Lower lobe of right lung (tissue), 2 donors: Measurements from ENCODE around the gene RCOR2. TPM values are rescaled to one million over a fixed set of nuclear protein-coding genes. Genes with fewer than 3 reads are reported as not detected.
A peak's percentile ranks its signal among the peaks of the same experiment; 100 is the strongest.

ENCODE experiments used
- ATAC-seq, 2 donors: fragments of 200-7000 bp; cut with Tn5 transposase; one replicate each; pipeline ENCODE4 v1.9.1; 2020 to 2022; ENCODE audit warnings: mild to moderate bottlenecking in 2 of 2, moderate library complexity in 2 of 2
- DNase-seq: peaks from one replicate; pipeline ENCODE4 v3.0.0-alpha.2; 2020
- H3K27ac ChIP-seq: fragments of 200-600 bp; one replicate; pipeline ENCODE4 v1.8.0; 2022
- H3K27me3 ChIP-seq: fragments of 200-600 bp; one replicate; pipeline ENCODE4 v1.8.0; 2022; ENCODE audit warnings: low read depth
- H3K36me3 ChIP-seq: fragments of 200-600 bp; one replicate; pipeline ENCODE4 v1.8.0; 2022; ENCODE audit warnings: mild to moderate bottlenecking
- H3K4me1 ChIP-seq: fragments of 200-600 bp; one replicate; pipeline ENCODE4 v1.8.0; 2022
- H3K4me3 ChIP-seq: fragments of 200-600 bp; one replicate; pipeline ENCODE4 v1.8.0; 2022; ENCODE audit warnings: mild to moderate bottlenecking
- H3K9me3 ChIP-seq: fragments of 200-600 bp; one replicate; pipeline ENCODE4 v1.8.0; 2022
- CTCF ChIP-seq: fragments of 200-600 bp; IDR thresholded peaks from one replicate; pipeline ENCODE4 v1.8.0; 2022; ENCODE audit warnings: antibody characterized with exemption, mild to moderate bottlenecking
- intact Hi-C: fragments of 100-400 bp; cut with DNase I; formaldehyde crosslinking; loops from one replicate; pipeline ENCODE4 v1.11.0; 2022
- total RNA-seq: library from RNA; stranded (reverse); fragmentation: NEBNext Ultra II Directional; extraction: Animal tissue kit (Norgen Biotek cat#: 25700); gene quantifications from one replicate; pipeline ENCODE4 v1.2.1, GENCODE V29; 2021
- donor health status: DM: no; HTN: yes; CAD: no; lungs with severe emphysema.

Gene RCOR2
- total RNA-seq, 1 donor from 2014 or later = 0.18 TPM

DNA sequence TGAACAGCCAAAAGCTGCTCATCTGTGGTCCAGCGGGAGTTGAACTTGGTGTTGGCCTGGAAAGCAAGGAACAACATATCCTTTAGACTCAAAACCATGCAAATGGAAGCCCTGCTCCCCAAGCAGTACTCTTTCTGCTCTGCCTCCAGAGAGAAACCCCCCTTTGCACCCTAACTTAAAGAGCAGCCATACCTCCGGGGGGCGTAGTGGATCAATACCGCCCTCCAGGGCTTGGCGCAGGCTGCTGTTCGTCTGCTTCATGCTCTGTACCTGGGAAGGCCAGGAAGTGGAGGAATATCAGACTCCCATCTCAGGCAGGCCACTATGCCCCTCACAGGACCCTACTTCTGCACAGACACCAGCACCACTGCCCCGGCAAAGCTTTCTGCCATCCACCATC, 4.3 kb downstream of the RCOR2 start:
- H3K36me3 ChIP-seq = peaks cover 31% of the 10 kb centered on the region
- DNase-seq (no peak), ATAC-seq (no peak)
- no peak for TF ChIP-seq CTCF
- no peaks in the 10 kb centered on the region for H3K27me3 ChIP-seq
- peaks cover 21% of the 10 kb centered on the region for H3K4me1 ChIP-seq
- H3K4me3 ChIP-seq = no peak overlapping the region
- intact Hi-C loops = no loop called here
- no peaks in the 10 kb centered on the region for H3K9me3 ChIP-seq
- H3K27ac ChIP-seq = no peak overlapping the region

DNA sequence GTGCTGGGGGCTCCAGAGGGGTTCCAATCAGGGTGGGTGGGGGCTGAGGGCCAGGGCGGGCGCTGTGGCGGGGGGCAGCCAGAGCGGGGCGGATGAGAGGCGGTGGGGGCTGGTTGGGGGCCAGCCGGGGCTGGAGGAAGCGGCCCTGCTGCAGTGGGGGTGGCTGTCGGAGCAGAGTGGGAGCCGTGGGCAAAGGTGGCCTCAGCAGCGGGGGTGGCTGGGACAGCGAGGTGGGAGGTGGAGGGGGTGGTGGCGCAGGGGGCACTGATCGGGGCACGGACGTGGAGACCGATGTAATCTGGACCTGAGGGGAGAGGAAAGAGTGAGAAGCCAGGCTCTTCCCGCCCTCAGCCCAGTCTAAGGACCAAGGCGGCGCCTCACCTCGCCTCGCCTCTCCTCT, 5.1 kb downstream of the RCOR2 start:
- Histone ChIP-seq H3K36me3 (peaks cover 39% of the 10 kb centered on the region), H3K27ac (no peak overlapping the region), H3K9me3 (no peaks in the 10 kb centered on the region), H3K4me1 (peaks cover 18% of the 10 kb centered on the region), H3K27me3 (no peaks in the 10 kb centered on the region), H3K4me3 (no peak overlapping the region)
- DNase-seq = no peak
- no peak for TF ChIP-seq CTCF
- intact Hi-C loops = no loop called here
- ATAC-seq = no peak

GRCh38 chr11:63911440-63911839, 5.5 kb downstream of the RCOR2 start:
- intact Hi-C loops = no loop called here
- Histone ChIP-seq H3K4me1 (peaks cover 17% of the 10 kb centered on the region), H3K27ac (no peak overlapping the region), H3K9me3 (no peaks in the 10 kb centered on the region), H3K27me3 (no peaks in the 10 kb centered on the region), H3K4me3 (no peak overlapping the region), H3K36me3 (peaks cover 44% of the 10 kb centered on the region)
- no peak for DNase-seq
- TF ChIP-seq CTCF = no peak
- ATAC-seq = no peak

DNA sequence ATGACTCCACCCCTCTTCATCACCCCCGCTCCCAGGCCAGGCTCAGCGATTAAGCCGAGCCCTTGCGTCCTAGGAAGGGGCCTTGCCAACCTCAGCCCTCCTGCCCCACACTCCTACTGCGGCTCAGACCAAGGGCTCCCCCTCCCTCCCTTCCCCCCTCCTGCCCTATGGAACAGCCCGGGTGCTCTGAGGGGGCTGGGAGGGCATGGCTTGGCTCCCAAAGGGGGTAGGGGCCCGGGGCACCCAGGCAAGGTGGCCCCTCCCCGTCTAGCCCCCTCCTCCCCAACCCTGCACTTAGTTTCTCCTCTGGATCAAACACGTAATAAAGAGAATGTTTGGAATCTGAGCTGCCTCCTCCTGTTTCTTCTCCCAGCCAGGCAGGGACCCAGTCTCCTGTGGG, 6.3 kb downstream of the RCOR2 start:
- Histone ChIP-seq H3K4me1 (peaks cover 9% of the 10 kb centered on the region), H3K4me3 (no peak overlapping the region), H3K9me3 (no peaks in the 10 kb centered on the region), H3K36me3 (peaks cover 50% of the 10 kb centered on the region), H3K27ac (no peak overlapping the region), H3K27me3 (no peaks in the 10 kb centered on the region)
- DNase-seq (no peak), ATAC-seq (no peak)
- no peak for TF ChIP-seq CTCF
- intact Hi-C loops = no loop called here

- Histone ChIP-seq H3K9me3 (no peaks in the 10 kb centered on the region), H3K4me3 (no peak overlapping the region), H3K36me3 (peaks cover 58% of the 10 kb centered on the region), H3K27me3 (no peaks in the 10 kb centered on the region), H3K27ac (no peak overlapping the region), H3K4me1 (peaks cover 6% of the 10 kb centered on the region)
- no peak for TF ChIP-seq CTCF
- intact Hi-C loops = no loop called here
- DNase-seq (no peak), ATAC-seq (peak in 1 of 2 donors; percentile 11)
Measured at GRCh38 chr11:63909591-63910506, 7.1 kb downstream of the RCOR2 start.
